GM18520 (cell line): ENCODE measurements around the gene BBS1.

Experiments used
- ATAC-seq: cut with Tn5 transposase; IDR thresholded peaks from one replicate; pipeline ENCODE4 v1.9.1; 2021; ENCODE audit not compliant: unreplicated experiment

Gene BBS1

DNA sequence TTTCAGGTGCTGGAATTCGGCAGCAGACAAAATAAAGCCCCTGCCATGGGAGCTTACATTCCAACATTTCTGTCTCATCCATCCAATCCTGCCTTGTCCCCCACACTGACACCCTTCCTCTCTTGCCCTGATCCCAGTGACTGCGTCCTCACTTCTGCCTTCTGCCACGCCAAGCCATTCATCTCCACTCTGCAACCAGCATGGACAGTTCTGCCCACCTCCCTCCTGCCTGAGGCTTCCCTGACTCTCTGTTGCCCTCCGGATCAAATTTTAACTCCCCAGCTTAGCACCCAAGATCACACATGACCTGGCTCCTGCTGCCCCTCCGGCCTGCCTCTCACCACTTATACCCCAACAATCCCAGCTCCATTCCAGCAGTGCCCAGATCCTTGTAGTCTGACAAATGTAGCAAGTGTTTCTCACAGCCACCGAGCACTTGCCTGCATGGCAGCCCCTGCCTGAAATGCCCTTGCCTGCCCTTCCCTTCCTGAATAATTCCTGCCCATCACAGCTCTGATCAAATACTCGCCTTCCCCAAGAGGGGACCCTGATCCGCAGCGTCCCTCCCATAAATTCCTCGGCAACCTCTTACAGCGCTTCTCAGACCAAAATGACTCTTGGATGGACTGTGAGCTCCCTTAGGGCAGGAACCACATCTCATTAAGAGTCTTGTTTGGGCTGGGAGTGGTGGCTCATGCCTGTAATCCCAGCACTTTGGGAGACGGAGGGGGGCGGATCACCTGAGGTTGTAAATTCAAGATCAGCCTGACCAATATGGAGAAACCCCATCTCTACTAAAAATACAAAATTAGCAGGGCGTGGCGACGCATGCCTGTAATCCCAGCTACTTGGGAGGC is 38.6 kb downstream of the BBS1 start:
- ATAC-seq: no peak

DNA sequence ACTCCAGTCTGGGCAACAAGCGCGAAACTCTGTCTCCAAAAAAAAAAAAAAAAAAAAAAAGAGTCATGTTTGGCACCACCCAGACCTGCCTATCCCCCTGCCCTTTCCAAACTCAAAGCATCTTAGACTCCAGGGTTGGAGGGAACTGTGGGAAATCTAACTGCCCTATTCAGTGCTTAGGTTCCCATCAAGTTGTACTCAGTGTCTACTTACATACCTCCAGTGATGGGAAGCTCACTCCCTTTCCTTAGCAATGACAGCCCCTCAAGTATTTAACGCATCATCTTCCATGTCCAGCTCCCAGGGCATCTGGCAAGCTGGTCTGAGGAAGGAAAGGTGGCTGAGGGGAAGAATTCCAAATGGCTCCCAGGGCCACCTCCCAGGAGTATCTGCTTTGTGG is 39.3 kb downstream of the BBS1 start:
- no peak for ATAC-seq

- ATAC-seq: no peak
Measured at GRCh38 chr11:66550887-66551286, 40.5 kb downstream of the BBS1 start.

GRCh38 chr11:66554602-66555001 is 44.2 kb downstream of the BBS1 start:
- no peak for ATAC-seq

- ATAC-seq: no peak
Measured at GRCh38 chr11:66555416-66555815, 45.0 kb downstream of the BBS1 start.

GRCh38 chr11:66556086-66556485 is 45.7 kb downstream of the BBS1 start:
- ATAC-seq: no peak

DNA sequence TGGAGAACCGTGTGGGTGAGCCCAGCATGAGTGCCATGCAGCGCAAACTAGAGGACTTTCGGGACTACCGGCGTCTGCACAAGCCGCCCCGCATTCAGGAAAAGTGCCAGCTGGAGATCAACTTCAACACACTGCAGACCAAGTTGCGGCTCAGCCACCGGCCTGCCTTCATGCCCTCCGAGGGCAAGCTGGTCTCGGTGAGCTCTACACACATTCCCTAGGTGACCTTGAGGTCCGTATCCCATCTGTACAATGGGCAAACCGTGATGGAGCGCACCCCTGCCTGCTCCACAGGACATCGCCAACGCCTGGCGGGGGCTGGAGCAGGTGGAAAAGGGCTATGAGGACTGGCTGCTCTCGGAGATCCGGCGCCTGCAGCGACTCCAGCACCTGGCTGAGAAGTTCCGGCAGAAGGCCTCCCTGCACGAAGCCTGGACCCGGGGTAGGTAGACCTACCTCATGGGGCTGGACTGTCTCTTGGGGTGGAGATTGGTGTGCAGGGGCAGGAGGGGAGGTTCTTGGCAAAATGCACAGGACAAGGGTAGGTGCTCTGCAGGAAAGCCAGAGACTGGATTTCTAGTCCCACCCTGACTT is 47.4 kb downstream of the BBS1 start:
- no peak for ATAC-seq

GRCh38 chr11:66559142-66559865 is 48.9 kb downstream of the BBS1 start:
- no peak for ATAC-seq

GRCh38 chr11:66559866-66560676 is 49.6 kb downstream of the BBS1 start:
- no peak for ATAC-seq

- ATAC-seq: no peak
Measured at GRCh38 chr11:66561178-66561974, 50.9 kb downstream of the BBS1 start.

- no peak for ATAC-seq
Measured at GRCh38 chr11:66561975-66562248, 51.5 kb downstream of the BBS1 start.

DNA sequence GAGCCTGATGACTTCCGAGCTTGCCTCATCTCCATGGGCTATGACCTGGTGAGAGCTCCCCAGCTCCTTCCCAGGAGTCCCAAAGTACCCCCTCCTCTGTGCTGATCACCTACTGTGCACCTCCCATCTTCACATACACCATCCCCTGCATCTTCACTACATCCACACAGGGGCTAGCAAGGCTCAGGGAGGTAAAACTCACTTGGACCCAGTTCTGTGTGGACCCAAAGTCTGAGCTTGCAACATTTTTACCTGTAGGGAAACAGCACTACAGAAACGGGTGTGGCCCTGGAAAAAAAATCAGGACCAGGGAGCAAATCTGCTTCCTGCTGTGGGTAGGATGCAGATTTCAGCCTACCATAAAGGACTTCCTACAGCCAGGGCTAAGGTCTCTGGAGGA is 51.8 kb downstream of the BBS1 start:
- ATAC-seq: no peak

DNA sequence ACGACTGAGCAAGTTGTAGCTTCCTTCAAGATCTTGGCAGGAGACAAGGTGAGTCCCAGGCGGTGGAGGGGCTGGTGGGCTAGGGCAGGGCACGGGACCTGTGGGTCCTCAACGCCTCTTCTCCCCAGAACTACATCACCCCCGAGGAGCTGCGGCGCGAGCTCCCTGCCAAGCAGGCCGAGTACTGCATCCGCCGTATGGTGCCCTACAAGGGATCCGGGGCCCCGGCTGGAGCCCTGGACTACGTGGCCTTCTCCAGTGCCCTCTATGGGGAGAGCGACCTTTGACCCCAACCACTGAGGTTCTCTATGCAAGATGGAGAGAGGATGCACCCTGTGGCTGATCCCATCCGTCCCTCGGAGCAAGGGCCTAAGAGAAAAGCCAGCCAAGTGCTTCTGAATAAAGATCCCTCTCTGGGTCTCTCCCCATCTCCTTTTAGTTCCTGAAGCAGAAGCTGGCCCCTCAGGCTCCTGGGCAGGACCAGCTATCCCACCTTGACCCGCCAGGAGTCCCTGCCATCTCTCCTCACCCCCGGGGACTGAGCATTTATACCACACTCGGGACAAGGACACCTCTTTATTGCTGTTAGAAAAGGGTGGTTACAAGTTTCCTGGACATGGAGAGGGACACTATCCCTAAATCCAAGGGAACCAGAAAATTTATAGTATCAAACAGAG is 52.6 kb downstream of the BBS1 start:
- ATAC-seq: no peak

GRCh38 chr11:66563832-66564231 is 53.4 kb downstream of the BBS1 start:
- ATAC-seq: no peak

DNA sequence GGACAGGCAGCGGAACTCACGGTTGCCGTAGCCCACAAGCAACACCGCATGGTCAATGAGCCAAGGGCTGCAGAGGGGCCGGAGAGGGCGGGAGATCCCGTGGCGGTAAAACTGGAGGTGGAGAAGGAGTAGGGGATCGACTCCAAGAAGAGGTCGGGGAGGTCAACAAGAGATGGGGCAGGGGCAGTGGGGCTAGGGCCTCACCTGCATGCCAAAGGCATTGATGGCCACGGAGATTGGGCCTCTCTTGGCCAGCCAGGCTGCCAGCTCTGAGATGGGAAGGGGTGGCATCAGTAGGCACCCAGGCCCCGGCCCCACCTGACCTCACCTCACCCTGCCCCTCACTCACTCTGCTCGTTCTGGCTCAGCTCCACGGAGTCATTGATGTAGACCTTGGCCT is 54.1 kb downstream of the BBS1 start:
- no peak for ATAC-seq

DNA sequence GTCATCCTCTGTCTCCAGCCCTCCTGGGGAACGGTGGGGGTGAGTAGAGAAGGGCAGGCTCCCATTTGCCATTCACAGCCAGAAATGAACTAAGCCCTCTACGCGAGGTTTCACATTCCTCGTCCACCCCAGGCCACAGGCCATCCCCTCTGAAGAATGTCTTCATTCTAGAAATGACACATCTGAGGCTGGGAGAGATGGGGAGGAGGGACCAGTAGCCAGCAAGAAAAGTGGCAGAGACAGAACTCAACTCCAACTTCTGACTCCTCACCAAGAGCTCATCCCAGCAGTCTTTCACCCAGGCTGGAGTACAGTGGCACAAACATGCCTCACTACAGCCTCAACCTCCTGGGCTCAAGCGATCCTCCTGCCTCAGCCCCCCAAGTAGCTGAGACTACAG is 54.5 kb downstream of the BBS1 start:
- no peak for ATAC-seq

DNA sequence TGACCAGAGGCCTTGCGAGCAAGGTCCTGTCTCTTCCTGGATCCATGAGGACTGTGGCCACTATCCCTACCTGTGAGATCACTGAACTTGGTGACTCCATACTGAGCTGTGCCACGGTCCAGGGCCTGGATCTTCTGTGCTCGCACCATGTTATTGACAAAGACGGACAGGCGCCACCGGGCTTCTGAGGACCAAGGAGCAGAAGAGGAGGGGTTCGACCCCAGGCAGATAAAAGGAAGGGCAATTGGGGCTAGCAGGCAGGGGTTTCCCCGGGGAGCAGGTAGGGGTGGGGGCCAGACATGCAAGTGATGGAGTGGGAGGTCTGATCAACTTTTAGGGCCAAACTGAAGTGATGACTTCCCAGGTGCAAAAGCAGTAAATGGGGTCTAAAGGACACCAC is 55.8 kb downstream of the BBS1 start:
- no peak for ATAC-seq

DNA sequence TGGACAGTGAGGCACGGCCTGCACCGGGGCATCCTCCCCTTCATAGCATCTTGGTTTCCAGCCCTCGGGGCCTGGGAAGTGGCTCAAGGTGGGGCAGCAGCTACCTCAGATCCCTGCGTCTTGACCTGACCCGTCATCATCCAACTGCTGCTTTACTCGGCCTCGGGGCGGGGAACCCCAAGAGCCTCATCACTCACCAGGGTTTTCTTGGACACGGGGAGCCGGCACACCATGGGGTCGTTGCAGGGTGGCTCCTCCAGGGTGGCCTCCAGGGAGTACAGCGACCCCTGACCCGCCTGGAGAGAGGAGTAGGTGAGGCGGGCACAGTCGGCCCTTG is 57.3 kb downstream of the BBS1 start:
- no peak for ATAC-seq

- no peak for ATAC-seq
Measured at GRCh38 chr11:66568124-66568916, 57.9 kb downstream of the BBS1 start, which contains the start of gene CTSF. TSS of gene CTSF (minus strand) at chr11:66568606. CDS start at chr11:66568486, 120 bp downstream.
